A673 (cell line): ENCODE results near the gene GPM6B.
"Not testable (repeated sequence)": the region's sequence is repeated elsewhere in the genome, so short reads cannot be mapped to it uniquely, and the experiment has no call there.

Experiments
- CTCF ChIP-seq: fragments of 300-800, 200-600 bp; sonication (generic); conservative IDR thresholded peaks from 2 replicates; pipeline ENCODE4 v1.5.1; 2017; ENCODE audit warnings: low read depth, mild to moderate bottlenecking, antibody characterized with exemption, low read length, moderate library complexity, mixed read lengths
- EZH2 ChIP-seq: fragments of 200-600 bp; sonication (generic); IDR thresholded peaks from 2 replicates; pipeline ENCODE4 v1.6.1; 2017; ENCODE audit warnings: borderline replicate concordance, low read depth, mild to moderate bottlenecking, mixed read lengths, antibody characterized with exemption, low read length; ENCODE audit not compliant: poor library complexity, severe bottlenecking

- not testable (repeated sequence) for TF ChIP-seq CTCF, EZH2
These were observed 86.4 kb downstream of the GPM6B start for GRCh38 chrX:13730523-13730922.
